SK-N-SH (cell line): ENCODE measurements around the gene CACNA1D. TPM values are rescaled to one million over a fixed set of nuclear protein-coding genes. Genes with fewer than 3 reads are reported as not detected.

Experiments used
- CTCF ChIA-PET: fragments of 300-600, 350-600 bp; formaldehyde crosslinking; extraction: SDS; loops from one replicate; lab custom pipeline; 2021; lab: Yijun Ruan, JAX
- POLR2A ChIA-PET: fragments of 350-600 bp; sonication (Branson Sonifier 250); formaldehyde crosslinking; extraction: SDS; loops from one replicate; lab custom pipeline; 2020; ENCODE audit warnings: antibody characterized with exemption, inconsistent platforms; lab: Yijun Ruan, JAX
- DNase-seq: peaks from one replicate; pipeline ENCODE4 v3.0.0; 2012
- H2AFZ ChIP-seq: fragments of 200-600 bp; sonication (generic); 2 replicates; pipeline ENCODE4 v1.8.1; 2016; ENCODE audit warnings: antibody characterized with exemption, mild to moderate bottlenecking, low read depth
- H3F3A ChIP-seq: fragments of 200-600 bp; sonication (generic); replicated peaks from 2 replicates; pipeline ENCODE3; 2016; ENCODE audit warnings: antibody characterized with exemption, mild to moderate bottlenecking; ENCODE audit not compliant: insufficient read depth
- H3K27ac ChIP-seq, 2 experiments: fragments of 200-500 bp in 1 of 2; fragments of 200-600 bp in 1 of 2; sonication (Bioruptor generic) in 1 of 2; sonication (generic), shearing (Covaris generic) in 1 of 2; 2 replicates each; pipeline versions ENCODE4 v1.5.1 to v1.6.1; 2014 to 2016; ENCODE audit warnings: low read depth in 2 of 2, inconsistent platforms in 1 of 2, low read length in 1 of 2, mild to moderate bottlenecking in 1 of 2, mixed read lengths in 1 of 2
- H3K27me3 ChIP-seq: fragments of 200-600 bp; sonication (generic), shearing (Covaris generic); 2 replicates; pipeline ENCODE4 v1.6.1; 2016; ENCODE audit warnings: mixed run types; ENCODE audit not compliant: insufficient read depth
- H3K36me3 ChIP-seq, 2 experiments: fragments of 200-500 bp in 1 of 2; fragments of 200-600 bp in 1 of 2; sonication (Bioruptor generic) in 1 of 2; sonication (generic) in 1 of 2; replicated peaks in 1 of 2; 2 replicates each; pipeline versions ENCODE3 to v1.5.1; 2014 to 2016; ENCODE audit warnings: low read length in 1 of 2, mild to moderate bottlenecking in 1 of 2; ENCODE audit not compliant: insufficient read depth in 2 of 2, control insufficient read depth in 1 of 2
- H3K4me1 ChIP-seq, 2 experiments: fragments of 200-500 bp in 1 of 2; fragments of 200-600 bp in 1 of 2; sonication (Bioruptor generic) in 1 of 2; sonication (generic), shearing (Covaris generic) in 1 of 2; 2 replicates each; pipeline versions ENCODE4 v1.5.1 to v1.6.1; 2014 to 2016; ENCODE audit warnings: low read depth in 1 of 2, low read length in 1 of 2, mixed run types in 1 of 2; ENCODE audit not compliant: insufficient read depth in 2 of 2, control insufficient read depth in 1 of 2
- H3K4me2 ChIP-seq: fragments of 200-600 bp; sonication (generic), shearing (Covaris generic); 2 replicates; pipeline ENCODE4 v1.6.1; 2017; ENCODE audit warnings: mixed run types
- H3K4me3 ChIP-seq, 2 experiments: fragments of 200-500 bp in 1 of 2; fragments of 200-600 bp in 1 of 2; sonication (Bioruptor generic) in 1 of 2; sonication (generic), shearing (Covaris generic) in 1 of 2; 2 replicates each; pipeline versions ENCODE4 v1.5.1 to v1.8.1; 2014 to 2016; ENCODE audit warnings: low read depth in 2 of 2, inconsistent platforms in 1 of 2, low read length in 1 of 2, mild to moderate bottlenecking in 1 of 2, mixed read lengths in 1 of 2, moderate library complexity in 1 of 2
- H3K79me2 ChIP-seq: fragments of 200-600 bp; sonication (generic); 2 replicates; pipeline ENCODE4 v1.8.1; 2017; ENCODE audit warnings: mild to moderate bottlenecking; ENCODE audit not compliant: insufficient read depth
- H3K9ac ChIP-seq: fragments of 200-600 bp; sonication (generic); 2 replicates; pipeline ENCODE4 v1.6.1; 2017; ENCODE audit warnings: mixed run types
- H3K9me2 ChIP-seq: fragments of 200-600 bp; sonication (generic); 2 replicates; pipeline ENCODE4 v1.6.1; 2017; ENCODE audit warnings: mixed run types
- H3K9me3 ChIP-seq: fragments of 200-600 bp; sonication (generic); 2 replicates; pipeline ENCODE4 v1.6.1; 2017; ENCODE audit warnings: mixed run types, mild to moderate bottlenecking, moderate library complexity
- H4K20me1 ChIP-seq: fragments of 200-600 bp; sonication (generic); 2 replicates; pipeline ENCODE4 v1.6.1; 2017; ENCODE audit warnings: mild to moderate bottlenecking, mixed run types; ENCODE audit not compliant: insufficient read depth
- FOXM1 ChIP-seq: IDR thresholded peaks from 2 replicates; pipeline ENCODE4 v1.4.0; 2012; ENCODE audit warnings: low read depth, mild to moderate bottlenecking
- POLR2AphosphoS5 ChIP-seq: IDR thresholded peaks from 2 replicates; pipeline ENCODE4 v1.6.1; 2012; ENCODE audit warnings: low read depth, low read length
- RFX5 ChIP-seq: IDR thresholded peaks from 2 replicates; pipeline ENCODE4 v1.6.1; 2012; ENCODE audit warnings: mild to moderate bottlenecking, improper control_type of control experiment, low read length
- RXRA ChIP-seq: IDR thresholded peaks from 2 replicates; pipeline ENCODE4 v1.4.0; 2012; ENCODE audit warnings: low read depth, mild to moderate bottlenecking, borderline replicate concordance
- SMC3 ChIP-seq: IDR thresholded peaks from 2 replicates; pipeline ENCODE4 v1.6.1; 2012; ENCODE audit warnings: low read depth, low read length, improper control_type of control experiment
- WGBS: methylation state at CpG from one replicate; pipeline ENCODE4 v1.1.6; 2017; ENCODE audit warnings: low lambda C conversion rate; 5-methylcytosine and 5-hydroxymethylcytosine counted together
- polyA plus RNA-seq, 3 experiments: library from polyadenylated mRNA; depleted of rRNA; stranded (reverse); fragments of >200 nt; gene quantifications; 2 replicates each; pipeline ENCODE4 v1.2.3, GENCODE V29; 2012
- TF ChIP-seq, protein P1 (sequence below): fragments of 150-350 bp; IDR thresholded peaks from 2 replicates; pipeline ENCODE4 v1.6.1; 2016; ENCODE audit warnings: mild to moderate bottlenecking, low read depth, low read length
- TF ChIP-seq, protein P2 (sequence below): IDR thresholded peaks from 2 replicates; pipeline ENCODE4 v1.4.0; 2012; ENCODE audit warnings: low read depth, borderline replicate concordance

Gene CACNA1D
- polyA plus RNA-seq, 1 of the 3 experiments (the other 2 are of a cell fraction) = 0.12 TPM

DNA sequence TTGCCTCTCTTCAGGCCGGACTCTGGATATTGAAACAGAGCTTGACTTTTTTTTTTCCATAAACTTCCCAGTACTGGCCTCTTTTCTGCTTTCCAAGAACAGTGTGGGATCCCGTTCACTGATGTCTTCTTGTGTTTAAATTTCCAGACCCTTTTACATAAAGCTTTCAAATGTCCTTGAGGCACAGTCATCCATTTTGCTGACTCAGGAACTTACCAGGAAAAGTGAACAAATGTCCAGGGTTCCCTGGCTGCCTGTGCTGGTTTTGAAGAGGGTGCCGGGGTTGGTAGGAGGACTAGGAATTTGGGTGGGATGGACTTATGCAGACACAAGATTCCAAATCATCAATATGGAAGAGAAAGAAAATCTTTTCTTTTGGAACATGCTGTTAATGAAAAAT lies 283.7 kb downstream of the CACNA1D start (continued):
- TF ChIP-seq, protein P1, sequence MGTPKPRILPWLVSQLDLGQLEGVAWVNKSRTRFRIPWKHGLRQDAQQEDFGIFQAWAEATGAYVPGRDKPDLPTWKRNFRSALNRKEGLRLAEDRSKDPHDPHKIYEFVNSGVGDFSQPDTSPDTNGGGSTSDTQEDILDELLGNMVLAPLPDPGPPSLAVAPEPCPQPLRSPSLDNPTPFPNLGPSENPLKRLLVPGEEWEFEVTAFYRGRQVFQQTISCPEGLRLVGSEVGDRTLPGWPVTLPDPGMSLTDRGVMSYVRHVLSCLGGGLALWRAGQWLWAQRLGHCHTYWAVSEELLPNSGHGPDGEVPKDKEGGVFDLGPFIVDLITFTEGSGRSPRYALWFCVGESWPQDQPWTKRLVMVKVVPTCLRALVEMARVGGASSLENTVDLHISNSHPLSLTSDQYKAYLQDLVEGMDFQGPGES = no peak

DNA sequence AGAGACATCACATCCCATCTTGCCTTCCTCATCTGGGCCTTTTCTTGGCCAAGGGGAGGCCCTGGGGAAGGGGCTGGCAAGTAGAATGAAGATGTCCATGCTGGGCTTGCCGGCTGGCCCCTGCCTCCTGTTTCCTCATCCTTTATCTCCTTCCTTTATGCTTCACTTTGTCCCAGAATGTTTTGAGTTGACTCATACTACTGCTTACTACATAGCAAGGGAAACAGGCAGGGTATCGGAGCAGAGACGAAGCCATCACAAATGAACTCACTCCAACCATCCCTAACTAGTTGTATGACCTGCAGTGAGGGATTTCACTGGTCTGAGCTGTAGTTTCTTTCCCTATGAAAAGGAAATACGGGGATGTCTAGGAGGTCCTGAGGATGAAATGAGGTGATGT lies 285.8 kb downstream of the CACNA1D start:
- no peaks in the 10 kb centered on the region for H3F3A ChIP-seq
- H3K27ac ChIP-seq = no peak overlapping the region
- no peaks in the 10 kb centered on the region for H4K20me1 ChIP-seq
- H3K27me3 ChIP-seq = no peaks in the 10 kb centered on the region; the same call in 1 of the 2 replicates
- DNase-seq = no peak
- H3K4me2 ChIP-seq = no peak overlapping the region
- H3K36me3 ChIP-seq = no peaks in the 10 kb centered on the region
- no peaks in the 10 kb centered on the region for H3K9me2 ChIP-seq
- POLR2A ChIA-PET = no interaction called here
- no peak overlapping the region for H3K4me3 ChIP-seq
- H3K79me2 ChIP-seq = no peaks in the 10 kb centered on the region
- H3K9me3 ChIP-seq = no peaks in the 10 kb centered on the region
- H3K4me1 ChIP-seq = peaks cover 0 to 5% of the 10 kb centered on the region in 2 experiments; a peak in 1 of 4 replicates
- TF ChIP-seq, protein P2, sequence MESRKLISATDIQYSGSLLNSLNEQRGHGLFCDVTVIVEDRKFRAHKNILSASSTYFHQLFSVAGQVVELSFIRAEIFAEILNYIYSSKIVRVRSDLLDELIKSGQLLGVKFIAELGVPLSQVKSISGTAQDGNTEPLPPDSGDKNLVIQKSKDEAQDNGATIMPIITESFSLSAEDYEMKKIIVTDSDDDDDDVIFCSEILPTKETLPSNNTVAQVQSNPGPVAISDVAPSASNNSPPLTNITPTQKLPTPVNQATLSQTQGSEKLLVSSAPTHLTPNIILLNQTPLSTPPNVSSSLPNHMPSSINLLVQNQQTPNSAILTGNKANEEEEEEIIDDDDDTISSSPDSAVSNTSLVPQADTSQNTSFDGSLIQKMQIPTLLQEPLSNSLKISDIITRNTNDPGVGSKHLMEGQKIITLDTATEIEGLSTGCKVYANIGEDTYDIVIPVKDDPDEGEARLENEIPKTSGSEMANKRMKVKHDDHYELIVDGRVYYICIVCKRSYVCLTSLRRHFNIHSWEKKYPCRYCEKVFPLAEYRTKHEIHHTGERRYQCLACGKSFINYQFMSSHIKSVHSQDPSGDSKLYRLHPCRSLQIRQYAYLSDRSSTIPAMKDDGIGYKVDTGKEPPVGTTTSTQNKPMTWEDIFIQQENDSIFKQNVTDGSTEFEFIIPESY = no peak
- TF ChIP-seq SMC3 = no peak
- TF ChIP-seq RFX5 = no peak
- no peak for TF ChIP-seq POLR2AphosphoS5
- TF ChIP-seq FOXM1 = no peak
- H3K9ac ChIP-seq = no peak overlapping the region
- 53% methylated on average over 4 of the region's 4 CpGs for WGBS
- CTCF ChIA-PET = interaction anchor here (0.6 kb wide), 1 partner anchor 20 kb away, joined by 3 read pairs; no protein-coding TSS in a partner anchor
- H2AFZ ChIP-seq = no peak overlapping the region

DNA sequence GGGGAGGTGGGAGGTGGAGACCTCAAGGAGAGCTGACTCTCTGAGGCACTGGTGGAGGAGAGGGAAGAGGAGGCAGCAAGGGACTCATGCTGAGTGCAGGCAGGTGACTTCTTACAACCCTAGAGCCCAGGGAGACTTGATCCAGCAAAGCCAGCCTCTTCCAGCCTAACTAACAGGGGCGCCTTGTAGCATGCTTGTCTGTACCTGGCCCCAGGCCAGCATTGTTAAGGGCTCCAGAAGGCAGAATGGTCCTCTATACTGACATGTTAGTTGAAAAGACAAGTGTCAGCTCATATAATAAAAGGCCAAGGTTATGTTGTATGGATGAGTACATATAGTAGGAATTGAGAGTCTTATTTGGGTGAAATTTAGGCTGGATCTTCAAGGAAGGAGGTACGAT lies 286.4 kb downstream of the CACNA1D start:
- H3K79me2 ChIP-seq = no peaks in the 10 kb centered on the region
- DNase-seq = no peak
- no peaks in the 10 kb centered on the region for H3F3A ChIP-seq
- no peak overlapping the region for H3K4me3 ChIP-seq
- H3K27ac ChIP-seq = no peak overlapping the region
- CTCF ChIA-PET = interaction anchor here (0.6 kb wide), 1 partner anchor 20 kb away, joined by 3 read pairs; no protein-coding TSS in a partner anchor
- POLR2A ChIA-PET = no interaction called here
- no peaks in the 10 kb centered on the region for H3K9me3 ChIP-seq
- H2AFZ ChIP-seq = no peak overlapping the region
- 32% methylated on average over 2 of the region's 2 CpGs for WGBS
- H4K20me1 ChIP-seq = no peaks in the 10 kb centered on the region
- TF ChIP-seq RXRA = no peak
- H3K9ac ChIP-seq = no peak overlapping the region
- H3K9me2 ChIP-seq = no peaks in the 10 kb centered on the region
- H3K27me3 ChIP-seq = no peaks in the 10 kb centered on the region; the same call in 1 of the 2 replicates
- H3K4me1 ChIP-seq = peaks cover 0 to 3% of the 10 kb centered on the region in 2 experiments; a peak in 1 of 4 replicates
- no peaks in the 10 kb centered on the region for H3K36me3 ChIP-seq
- H3K4me2 ChIP-seq = no peak overlapping the region
